ENCODE measurements around the gene RAPGEF1. TPM values are rescaled to one million over a fixed set of nuclear protein-coding genes. Genes with fewer than 3 reads are reported as not detected.

The RAPGEF1 gene
- total and polyA plus RNA-seq, 9 of the 15 experiments (the other 6 are each of a cell fraction or from before 2014, with no cell fraction given): 0.06 to 44.1 (median 19.9) TPM

GRCh38 chr9:131774636-131775035, 34.8 kb upstream of the RAPGEF1 start:
- DNase-seq (ENCODE audit: extremely low read depth in 1 of 4, low spot score in 3 of 4) (no peak), ATAC-seq (no peak), FAIRE-seq (no peak)
- Histone ChIP-seq H3K4me1 (replicated peaks in 1 of 2; ENCODE audit: control insufficient read depth in 2 of 2, insufficient read depth in 2 of 2, low read length in 2 of 2) (peaks cover 0 to 3% of the 10 kb centered on the region in 2 experiments; a peak in 2 of 5 replicates), H3K4me3 (no peak overlapping the region), H4K20me1 (replicated peaks; ENCODE audit: control insufficient read depth, insufficient read depth, low read length) (peaks cover 3% of the 10 kb centered on the region; the same call in 1 of the 2 replicates), H3K9ac (ENCODE audit: insufficient read depth in 1 of 2, low read depth in 2 of 2, low read length in 2 of 2) (no peak overlapping the region), H3K9me1 (ENCODE audit: control insufficient read depth, insufficient read depth, low read length) (no peaks in the 10 kb centered on the region), H3K27me3 (ENCODE audit: control insufficient read depth in 2 of 2, insufficient read depth in 2 of 2, low read length in 2 of 2) (peaks cover 6 to 38% of the 10 kb centered on the region in 2 experiments; a peak in 3 of 5 replicates), H3K79me2 (ENCODE audit: control insufficient read depth, insufficient read depth, low read length) (no peaks in the 10 kb centered on the region), H3K4me2 (ENCODE audit: insufficient read depth, low read length) (no peak overlapping the region), H2AFZ (ENCODE audit: low read depth, low read length) (no peak overlapping the region), H3K9me3 (replicated peaks; ENCODE audit: control insufficient read depth, insufficient read depth, low read depth, low read length) (no peaks in the 10 kb centered on the region), H3K36me3 (ENCODE audit: control insufficient read depth, insufficient read depth, low read length) (no peaks in the 10 kb centered on the region), H3K27ac (ENCODE audit: extremely low read depth, low read depth, low read length) (no peak overlapping the region)
- BruUV-seq (replicated peaks): no TSS peak
- POLR2A ChIA-PET: interaction anchor here (0.6 kb wide), 1 partner anchor 365 kb away, joined by 3 read pairs; no protein-coding TSS in a partner anchor
- CTCF ChIA-PET (ENCODE audit: low intra/inter-chr PET ratio): no interaction called here
- TF ChIP-seq RBM14 (IDR thresholded peaks at IDR 0.05; ENCODE audit: borderline replicate concordance, insufficient read depth, low read depth, low read length) (no peak), CCAR2 (IDR thresholded peaks at IDR 0.05; ENCODE audit: low read depth, low read length) (no peak), CBX2 (IDR thresholded peaks at IDR 0.05; ENCODE audit: insufficient read depth, low read length, poor library complexity, severe bottlenecking) (no peak), FOXJ2 (tag; IDR thresholded peaks at IDR 0.05) (no peak), NUFIP1 (IDR thresholded peaks at IDR 0.05; ENCODE audit: partially characterized antibody) (no peak), KDM2B (CRISPR knock-in tag; IDR thresholded peaks at IDR 0.05) (no peak), MXI1 (IDR thresholded peaks at IDR 0.05; ENCODE audit: low read depth, low read length) (no peak), TFAM (CRISPR knock-in tag; conservative IDR thresholded peaks at IDR 0.05) (no peak)
- in situ Hi-C loops (cut with MboI) (no loop called here), intact Hi-C loops (cut with micrococcal nuclease) (no loop called here)
- 3% methylated on average over 5 of the region's 6 CpGs for WGBS (ENCODE audit: insufficient coverage, low coverage, missing lambda C conversion rate)
